HG03045 (cell line): ENCODE data around the gene KIF2A.
"Not testable (repeated sequence)": the region's sequence is repeated elsewhere in the genome, so short reads cannot be mapped to it uniquely, and the experiment has no call there.

ENCODE experiments used
- ATAC-seq: cut with Tn5 transposase; IDR thresholded peaks from one replicate; pipeline ENCODE4 v1.9.1; 2021; ENCODE audit warnings: mild to moderate bottlenecking, moderate library complexity; ENCODE audit not compliant: unreplicated experiment

KIF2A gene

DNA sequence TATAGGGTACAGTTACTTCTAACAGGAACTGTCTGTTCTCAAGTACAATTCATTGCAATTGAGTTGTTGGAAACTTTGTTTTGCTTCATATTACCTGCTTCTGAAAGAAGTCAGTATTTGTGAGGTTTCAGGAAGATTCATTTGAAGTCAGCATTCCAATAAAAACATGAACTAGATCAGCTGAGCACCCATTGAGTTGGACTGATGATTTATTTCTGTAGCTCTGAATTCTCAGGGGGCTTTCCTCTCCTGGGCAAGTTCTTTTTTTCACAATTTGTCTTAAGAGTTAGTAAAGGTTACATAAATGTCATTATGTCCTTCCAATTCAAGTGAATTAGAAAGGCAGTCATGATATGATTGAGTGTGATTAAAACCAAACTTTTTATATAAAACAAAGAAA, 16.2 kb upstream of the KIF2A start:
- ATAC-seq: no peak

- not testable (repeated sequence) for ATAC-seq
Measured at GRCh38 chr5:62291829-62292228, 14.2 kb upstream of the KIF2A start.

DNA sequence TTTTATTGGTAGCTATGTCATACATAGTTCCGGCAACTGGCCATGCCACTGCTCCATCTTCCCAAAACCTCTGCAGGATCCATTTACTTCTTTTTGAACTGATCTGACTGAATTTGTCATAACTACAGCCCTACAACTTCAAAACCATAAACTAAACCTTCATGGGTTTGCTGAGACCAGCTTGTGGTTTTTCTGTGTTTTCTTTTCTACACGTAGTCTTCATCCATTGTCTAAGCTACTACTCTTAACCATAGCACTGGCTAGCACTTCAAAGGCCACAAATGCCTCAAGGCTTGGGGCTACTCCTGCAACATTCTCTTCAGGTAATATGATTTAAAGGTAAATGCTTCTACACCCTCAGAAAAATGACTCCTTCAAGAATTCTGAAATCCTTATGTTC, 9.0 kb upstream of the KIF2A start:
- no peak for ATAC-seq

GRCh38 chr5:62298118-62298517, 7.9 kb upstream of the KIF2A start:
- ATAC-seq: no peak

GRCh38 chr5:62299101-62299500, 6.9 kb upstream of the KIF2A start:
- no peak for ATAC-seq

DNA sequence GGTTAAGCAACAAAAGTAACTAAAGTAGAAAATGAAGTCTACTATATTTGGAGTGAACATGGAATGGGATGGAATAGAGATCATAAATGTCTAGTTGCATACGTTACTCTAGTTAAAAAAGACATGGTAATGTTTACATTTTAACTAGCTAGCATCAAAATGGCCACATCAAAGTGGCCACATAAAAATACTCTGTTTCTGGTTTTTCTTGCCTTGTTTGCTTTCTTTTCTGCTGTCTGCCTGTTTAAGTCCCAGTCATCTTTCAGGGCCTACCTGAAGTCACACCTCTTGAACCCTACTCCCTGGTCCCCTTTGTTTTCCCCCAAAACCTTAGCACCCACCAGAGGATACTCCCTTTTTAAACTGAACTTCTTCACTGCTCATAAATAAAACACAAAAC, 6.4 kb upstream of the KIF2A start:
- no peak for ATAC-seq

DNA sequence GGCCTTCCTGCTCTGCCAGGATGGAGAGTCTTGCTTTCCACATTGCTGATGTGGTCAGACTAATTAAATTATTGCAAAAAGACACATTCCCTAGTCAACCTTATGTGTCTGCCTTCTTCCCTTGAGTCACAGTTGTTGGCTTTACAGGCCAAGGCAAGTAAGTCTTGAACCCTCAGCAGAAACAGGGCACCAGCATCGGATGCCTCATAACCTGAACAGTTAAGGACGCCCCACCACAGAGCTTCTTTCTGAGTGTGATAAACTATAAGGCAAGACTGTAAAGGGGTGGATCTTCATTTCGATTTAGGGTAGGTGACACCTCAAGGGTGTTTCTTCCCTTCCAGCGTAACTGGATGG, 670 bp upstream of the KIF2A start:
- ATAC-seq: no peak

DNA sequence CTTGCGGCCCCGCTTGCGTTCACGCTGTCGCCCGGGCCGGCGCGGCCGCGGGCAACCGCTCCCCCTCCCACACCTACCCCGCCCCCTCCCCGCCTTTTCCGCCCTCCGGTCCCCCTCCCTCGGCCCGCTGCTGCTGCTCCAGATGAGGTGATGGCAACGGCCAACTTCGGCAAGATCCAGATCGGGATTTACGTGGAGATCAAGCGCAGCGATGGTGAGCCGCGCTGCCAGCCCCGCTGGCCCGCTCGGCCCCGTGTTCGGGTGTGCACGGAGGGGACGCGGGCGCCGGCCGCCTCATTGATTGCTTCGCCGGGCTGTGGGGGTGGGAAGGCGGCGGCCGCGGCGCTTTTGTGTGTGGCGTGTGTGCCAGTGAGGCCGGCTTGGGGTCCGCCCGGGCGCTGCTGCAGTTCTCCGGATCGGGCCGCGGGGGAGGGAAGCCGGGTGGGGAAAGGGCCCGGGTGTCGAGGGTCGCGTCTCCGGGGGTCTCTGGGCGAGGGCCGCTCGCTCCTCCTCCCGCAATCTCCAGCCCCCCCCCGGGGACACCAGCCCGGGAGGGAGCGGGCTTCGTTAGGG, 403 bp downstream of the KIF2A start:
- ATAC-seq: peak; percentile 45

GRCh38 chr5:62306896-62307689, 1.1 kb downstream of the KIF2A start:
- ATAC-seq: peak; percentile 1

DNA sequence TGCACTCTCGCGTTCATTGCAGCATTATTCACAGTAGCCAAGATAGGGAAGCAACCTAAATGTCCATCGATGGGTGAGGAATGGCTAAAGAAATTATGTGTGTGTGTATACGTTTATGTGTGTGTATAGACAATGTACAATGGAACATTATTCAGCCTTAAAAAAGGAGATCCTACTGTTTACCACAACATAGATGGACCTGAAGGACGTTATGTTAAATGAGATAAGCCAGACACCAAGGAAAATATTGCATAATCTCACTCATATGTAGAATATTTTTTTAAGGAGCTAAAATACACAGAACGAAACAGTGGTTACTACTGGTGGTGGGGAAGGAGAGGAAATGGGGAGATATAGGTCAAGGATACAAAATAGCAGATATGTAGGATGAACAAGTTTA, 2.4 kb downstream of the KIF2A start:
- ATAC-seq: no peak

DNA sequence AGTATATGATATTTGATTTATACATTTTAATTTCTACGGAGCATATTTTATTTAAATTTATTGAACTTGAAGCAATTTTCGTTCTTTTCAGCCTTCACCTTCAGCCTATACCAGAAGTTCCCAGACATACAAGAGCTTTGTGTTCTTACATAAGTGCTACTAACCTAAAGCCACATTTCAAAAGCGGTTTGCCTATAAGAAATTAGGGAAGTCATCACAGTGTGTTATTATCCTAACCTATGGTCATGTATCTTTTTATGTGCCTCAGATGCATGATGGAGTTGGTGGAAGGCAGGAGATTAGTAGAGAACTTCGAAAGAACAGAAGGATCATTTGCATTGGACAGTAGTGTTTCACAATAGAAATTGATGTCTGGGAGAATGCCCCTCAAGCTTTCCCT, 3.1 kb downstream of the KIF2A start:
- no peak for ATAC-seq

GRCh38 chr5:62310426-62311143, 4.6 kb downstream of the KIF2A start:
- no peak for ATAC-seq

- no peak for ATAC-seq
Measured at GRCh38 chr5:62312036-62312435, 6.0 kb downstream of the KIF2A start.

DNA sequence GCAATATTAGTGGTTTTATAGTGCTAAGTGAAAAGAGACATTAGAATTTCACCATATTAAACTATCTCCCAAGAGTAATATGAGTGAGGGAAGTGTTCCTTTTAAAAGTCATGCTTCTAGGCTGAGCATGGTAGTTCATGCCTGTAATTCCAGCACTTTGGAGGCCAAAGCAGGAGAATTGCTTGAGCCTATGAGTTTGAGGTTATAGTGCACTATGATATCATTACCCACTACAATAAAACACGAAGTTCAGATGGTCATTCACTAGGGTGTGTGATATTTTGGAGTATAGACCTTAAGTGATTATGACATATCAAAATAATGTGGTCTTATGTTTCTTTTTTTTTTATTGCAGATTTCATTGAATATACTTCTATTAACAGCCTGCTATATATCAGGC, 6.7 kb downstream of the KIF2A start:
- ATAC-seq: no peak

GRCh38 chr5:62314213-62314830, 8.3 kb downstream of the KIF2A start:
- no peak for ATAC-seq

DNA sequence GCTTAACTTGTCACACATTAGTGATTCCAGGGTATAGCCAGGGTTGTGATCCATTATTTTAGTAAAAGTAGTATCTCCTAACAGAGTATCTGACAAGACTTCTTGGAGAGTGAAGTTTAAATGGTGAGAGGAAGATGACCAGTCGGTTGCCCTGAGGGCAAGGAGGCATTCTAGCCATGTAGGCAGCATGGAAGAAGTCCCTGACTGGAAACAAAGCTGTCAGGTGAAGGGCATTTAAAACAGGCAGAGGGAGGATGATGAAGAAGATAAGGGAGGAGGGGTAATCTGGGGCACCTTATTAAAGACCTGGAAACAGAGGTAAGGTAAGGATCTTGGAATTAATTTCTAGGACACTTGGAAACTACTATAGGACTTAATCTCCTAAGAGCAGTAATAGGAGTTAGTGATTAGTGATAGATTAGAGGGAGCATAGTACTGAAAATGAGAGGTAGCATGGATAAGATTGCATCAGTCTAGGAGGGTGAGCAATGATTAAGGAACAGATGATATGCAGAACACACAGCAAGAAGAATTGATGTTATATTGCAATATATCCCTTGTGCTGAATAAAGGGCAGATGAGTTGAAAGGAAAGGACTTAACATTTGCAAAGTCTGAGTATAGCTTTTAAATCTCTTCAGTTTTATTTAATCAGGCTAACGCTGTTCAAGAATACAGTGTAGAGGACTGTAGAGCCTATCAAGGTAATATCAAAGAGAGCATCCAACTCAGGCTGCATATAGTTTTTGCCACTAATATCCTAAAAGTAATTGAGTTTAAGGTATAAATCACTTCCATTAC, 9.6 kb downstream of the KIF2A start:
- no peak for ATAC-seq

DNA sequence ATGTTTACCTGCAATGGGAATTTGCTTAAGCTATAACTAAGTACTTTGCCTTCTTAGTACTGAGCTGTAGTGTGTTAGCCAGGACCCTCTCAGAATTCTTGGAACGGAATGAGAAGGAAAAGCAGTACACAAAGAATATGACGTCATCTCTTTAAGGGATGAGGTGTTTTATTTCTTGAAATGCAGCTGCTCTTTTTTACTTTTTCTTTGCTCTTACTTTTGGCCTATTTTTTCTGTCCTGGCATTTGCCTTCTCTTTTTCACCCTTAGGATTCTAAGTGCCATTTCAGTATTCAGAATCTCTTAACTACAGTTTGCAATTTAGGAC, 10.1 kb downstream of the KIF2A start:
- ATAC-seq: no peak

- ATAC-seq: no peak
Measured at GRCh38 chr5:62317810-62318209, 11.8 kb downstream of the KIF2A start.

GRCh38 chr5:62322484-62322883, 16.5 kb downstream of the KIF2A start:
- ATAC-seq: no peak

DNA sequence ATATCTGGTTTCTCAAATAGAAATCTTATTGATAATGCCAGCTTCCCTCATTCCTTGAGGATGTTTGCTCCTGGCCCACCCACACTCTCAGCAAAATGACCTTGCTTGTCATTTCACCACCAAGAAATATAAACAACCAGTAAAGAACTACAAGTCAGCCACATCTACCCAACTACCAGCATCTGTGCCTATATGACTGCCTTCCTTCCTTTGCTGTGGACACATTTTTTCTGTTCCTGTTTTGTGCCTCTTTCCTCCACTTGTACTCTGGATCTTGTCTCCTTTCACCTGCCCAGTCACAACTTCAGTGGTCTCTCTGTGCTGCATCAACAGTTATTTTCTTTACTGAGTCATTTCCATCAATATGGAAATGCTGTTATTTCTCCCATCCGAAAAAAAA, 20.3 kb downstream of the KIF2A start:
- peak; percentile 52 for ATAC-seq

- no peak for ATAC-seq
Measured at GRCh38 chr5:62326702-62327101, 20.7 kb downstream of the KIF2A start.
